CD4-positive, alpha-beta T cell treated with Interferon alpha-2 for 1 hour (primary cell): ENCODE data around the gene GRK4.

Experiments
- DNase-seq, 2 donors: peaks; one replicate each; pipeline ENCODE4 v3.0.0-alpha.2; 2020 to 2022

Gene GRK4

DNA sequence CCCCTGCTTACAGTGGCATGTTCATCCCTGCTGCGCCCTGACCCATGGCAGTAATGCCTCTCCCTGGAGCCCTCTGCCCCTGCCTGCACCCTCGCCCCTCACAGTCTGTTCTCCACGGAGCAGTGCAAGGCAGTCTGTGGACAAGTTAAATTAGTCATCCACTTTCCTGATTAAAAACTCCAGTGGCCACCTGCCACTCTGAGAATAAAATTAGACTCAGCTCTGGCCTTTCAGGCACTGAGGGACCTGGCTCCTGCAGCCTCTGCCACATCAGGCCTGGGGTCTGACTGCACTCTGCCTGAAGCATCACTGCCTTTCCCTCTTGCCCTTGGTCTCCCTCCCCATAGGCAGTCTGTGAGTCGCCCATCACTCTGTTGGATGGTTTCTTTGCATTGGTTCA, 53.6 kb downstream of the GRK4 start:
- no peak for DNase-seq

DNA sequence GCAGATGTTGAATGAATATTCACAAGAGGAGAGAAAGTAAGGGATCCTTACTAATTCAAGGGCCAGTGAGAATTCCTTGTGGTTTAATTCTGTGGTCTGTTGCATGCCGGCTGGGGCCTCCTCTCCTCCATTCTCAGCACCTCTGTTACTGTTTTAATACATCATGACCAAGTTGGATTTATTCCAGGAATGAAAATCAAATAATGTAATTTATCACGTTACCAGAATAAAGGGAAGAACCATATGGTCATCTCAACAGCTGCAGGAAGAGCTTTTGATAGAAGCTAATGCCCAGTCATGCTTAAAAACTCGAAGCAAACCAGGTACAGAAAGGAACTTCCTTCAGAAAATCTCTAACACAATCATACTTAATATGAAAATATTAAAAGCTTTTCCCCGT, 54.1 kb downstream of the GRK4 start:
- DNase-seq = no peak

DNA sequence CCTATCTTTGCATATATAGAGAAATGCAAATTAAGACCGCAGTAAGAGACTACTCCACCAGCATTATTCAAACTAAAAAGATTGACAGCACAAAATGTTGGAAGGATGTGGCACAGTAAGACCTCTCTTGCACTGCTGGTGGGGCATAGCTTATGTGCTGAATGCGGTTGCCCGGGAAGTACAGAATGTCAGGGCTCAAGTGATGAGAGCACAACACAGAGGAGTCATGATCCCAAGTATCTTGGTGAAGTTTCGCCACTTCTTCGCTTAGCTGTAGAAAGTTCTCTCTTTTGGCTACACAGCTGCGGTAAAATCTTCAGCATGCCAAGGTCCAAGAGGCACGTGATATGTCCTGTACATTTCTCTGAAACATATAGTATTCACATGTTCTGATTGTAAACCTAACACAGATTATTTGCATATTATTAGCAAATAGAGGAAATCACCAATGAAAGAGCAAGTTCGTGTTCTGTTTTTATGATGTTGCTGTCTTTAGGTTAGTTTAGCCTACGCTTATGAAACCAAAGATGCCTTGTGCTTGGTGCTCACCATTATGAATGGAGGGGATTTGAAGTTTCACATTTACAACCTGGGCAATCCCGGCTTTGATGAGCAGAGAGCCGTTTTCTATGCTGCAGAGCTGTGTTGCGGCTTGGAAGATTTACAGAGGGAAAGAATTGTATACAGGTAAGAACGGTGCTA, 55.9 kb downstream of the GRK4 start:
- no peak for DNase-seq

DNA sequence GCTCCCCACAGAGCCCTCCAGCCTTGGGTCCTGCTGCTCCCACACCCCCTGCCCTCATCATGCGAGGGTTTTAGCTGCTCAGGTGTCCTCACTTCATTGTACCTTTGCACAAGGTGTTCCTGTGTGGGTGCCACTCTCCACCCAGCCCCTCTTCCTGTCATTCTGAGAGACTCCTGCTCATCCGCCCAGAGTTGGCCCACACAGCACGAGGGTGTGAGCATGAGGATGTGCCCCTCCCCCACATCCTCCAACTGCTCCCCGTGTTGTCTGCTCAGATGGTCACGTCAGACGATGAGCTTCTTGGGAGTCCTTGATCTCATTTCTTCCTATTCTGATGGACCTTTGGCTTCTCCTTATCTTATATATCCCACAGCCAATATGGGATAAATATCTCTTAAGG, 57.8 kb downstream of the GRK4 start:
- no peak for DNase-seq

DNA sequence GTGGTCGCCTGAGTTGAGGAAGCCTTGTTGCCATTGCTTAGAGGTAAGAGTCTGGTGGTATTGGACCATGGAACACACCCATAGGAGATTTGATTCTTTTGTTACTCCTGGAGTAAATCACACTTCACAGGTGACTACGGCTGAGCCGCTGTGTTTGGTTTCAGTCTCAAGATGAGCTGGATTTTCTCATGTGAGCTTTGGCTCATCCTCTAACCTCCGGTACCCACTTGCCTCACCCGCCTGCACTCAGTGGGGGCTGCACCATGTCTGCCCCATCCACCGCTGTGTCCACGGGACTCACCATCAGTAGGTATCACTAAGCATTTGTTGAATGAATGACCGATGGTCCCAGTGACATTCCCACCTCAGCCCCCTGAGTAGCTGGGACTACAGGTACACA, 58.3 kb downstream of the GRK4 start:
- no peak for DNase-seq

DNA sequence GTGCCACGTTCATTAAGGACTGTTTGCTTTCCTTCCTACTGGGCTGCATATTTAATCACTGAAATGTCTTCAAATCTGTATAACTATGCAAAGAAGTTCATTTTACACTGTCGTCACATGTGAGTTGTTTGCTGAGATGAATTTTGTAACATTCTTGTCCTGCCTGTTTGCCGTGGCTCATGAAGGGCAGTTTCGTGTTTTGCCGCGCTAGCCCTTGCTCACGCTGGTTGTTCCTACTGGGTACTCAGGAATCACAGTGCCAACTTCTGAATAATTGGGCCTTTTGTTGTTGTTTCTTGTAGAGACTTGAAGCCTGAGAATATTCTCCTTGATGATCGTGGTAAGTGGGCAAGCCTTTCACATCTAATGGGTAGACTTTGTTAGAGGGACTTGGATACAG, 58.7 kb downstream of the GRK4 start:
- DNase-seq = no peak

DNA sequence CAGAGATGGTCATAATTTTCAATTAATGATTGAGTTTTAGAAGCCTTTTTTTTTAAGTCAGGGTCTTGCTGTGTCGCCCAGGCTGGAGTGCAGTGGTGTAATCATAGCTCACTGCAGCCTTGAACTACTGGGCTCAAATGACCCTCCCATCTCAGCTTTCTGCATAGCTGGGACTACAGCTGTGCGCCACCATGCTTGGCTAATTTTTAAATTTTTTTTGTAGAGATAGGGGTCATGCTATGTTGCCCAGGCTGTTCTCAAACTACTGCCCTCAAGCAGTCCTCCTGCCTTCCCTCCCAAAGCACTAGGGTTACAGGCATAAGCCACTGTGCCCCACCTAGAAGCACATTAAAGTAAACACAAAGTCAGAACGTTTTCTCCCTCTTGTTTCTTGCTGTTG, 59.3 kb downstream of the GRK4 start:
- DNase-seq = no peak

DNA sequence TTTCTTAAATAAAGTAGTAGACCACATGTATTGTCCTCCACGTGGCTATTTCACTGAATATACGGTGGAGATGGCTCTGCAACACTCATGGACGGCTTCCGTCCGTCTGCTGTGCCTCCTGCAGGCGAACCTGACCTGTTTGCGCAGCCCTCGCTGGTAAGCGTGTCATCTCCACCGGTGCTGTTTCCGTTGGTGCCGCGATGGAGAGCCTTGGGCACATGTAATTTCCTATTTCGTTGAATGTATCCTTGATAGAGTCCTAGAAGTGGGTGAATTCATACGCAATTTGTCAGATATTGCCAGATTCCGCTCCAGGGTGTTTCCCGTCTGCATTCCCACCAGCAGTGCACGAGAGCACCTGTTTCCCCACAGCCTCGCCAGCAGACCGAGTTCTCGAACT, 62.5 kb downstream of the GRK4 start:
- DNase-seq = no peak

DNA sequence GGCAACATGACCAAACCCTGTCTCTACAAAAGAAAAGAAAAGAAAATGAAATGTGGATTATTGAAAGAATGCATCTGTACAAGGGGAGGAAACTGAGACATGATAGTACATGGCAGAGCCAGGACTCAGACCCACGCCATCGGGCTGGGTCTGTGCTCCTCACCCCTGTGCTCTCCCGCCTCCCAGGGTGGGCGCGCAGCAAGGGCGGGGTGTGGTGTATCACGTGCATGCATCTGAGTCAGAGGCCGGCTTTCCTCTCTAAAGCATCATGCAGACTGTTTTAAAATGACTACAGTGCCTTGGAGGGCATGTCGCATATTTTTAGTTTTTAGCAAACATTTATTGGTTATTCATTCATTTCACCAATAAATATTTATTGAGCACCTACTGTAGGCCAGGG, 63.2 kb downstream of the GRK4 start:
- DNase-seq = no peak

DNA sequence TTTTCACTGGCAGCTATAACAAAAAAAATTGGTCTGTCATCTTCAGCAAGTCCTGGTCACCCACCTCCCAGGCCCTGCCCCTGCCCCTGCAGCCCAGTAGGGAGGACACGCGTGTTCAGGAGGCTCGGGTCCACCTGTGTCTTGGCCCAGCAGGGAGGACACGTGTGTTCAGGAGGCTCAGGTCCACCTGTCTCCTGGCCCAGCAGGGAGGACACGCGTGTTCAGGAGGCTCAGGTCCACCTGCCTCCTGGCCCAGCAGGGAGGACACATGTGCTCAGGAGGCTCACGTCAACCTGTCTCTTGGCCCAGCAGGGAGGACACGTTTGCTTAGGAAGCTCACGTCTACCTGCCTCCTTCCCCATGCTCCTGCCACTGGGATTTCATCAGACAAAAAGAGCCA, 66.1 kb downstream of the GRK4 start:
- DNase-seq = no peak

DNA sequence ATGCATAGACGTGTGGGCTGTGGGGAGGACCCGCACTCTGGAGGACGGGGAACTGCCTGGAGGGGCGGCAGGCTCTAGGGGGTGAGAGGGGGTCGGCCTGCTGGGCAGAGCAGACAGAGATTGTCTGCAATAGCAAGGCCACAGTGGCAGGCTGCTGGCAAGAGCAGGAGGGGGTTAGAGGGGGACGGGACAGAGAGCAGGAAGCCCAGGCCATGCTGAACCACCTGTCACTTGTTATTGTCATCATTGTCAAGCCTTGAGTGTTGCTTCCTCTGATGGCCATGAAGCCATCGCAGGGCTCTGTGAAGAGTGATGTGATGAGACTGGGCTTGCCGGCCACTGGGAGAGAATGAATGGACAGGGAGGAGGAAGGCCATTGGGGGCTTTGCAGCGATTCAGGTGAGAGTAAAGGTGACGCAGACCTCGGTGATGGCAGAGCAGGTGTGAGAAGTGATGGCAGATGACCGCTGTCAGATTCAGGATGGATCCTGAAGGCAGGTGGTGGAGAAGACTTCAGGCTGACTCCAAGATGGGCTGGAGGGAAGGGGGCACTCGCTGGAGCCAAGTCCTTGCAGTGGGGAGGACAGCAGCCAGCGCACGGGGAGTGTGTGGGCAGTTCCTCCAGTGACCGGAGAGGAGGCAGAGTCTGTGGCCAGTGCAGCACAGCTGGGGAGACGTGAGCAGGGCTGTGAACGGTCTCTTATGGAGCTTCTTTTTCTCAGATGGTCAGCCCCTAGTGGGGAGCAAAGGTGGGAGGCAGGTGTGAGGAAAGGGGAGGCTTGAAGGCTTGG, 67.4 kb downstream of the GRK4 start:
- no peak for DNase-seq

DNA sequence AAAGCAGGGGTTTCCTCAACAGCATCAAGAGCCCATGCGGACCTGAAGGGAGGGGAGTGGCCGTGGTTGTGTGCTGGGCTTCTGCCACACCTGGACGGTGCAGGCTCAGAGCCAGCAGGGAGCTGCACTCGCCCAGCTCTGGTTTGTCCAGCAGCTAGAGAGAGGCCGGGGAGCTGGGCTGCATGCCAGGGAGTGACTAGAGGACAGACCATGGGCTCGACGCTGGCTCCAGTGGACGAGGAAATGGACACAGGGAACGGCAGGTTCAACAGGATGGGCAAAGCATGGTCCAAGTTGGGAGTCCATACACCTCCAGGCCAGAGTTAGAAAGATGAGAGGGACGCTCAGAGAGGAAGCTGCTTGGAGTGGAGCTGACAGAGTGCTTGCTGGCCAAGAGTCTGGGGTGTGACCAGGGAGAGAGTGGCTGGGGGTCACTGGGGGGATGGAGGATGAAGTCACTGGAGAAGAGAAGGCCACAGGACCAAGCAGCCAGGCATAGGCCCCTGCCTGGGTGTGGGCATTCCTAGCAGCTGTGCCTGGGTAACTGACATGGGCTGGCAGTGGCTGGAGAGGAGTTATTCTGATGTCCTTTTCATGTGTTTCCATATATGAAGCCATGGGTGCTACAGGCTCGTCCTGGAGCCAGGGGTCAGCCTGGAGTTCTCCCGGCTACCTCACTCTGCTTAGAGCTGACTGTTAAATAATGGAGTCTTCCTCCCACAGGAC, 68.1 kb downstream of the GRK4 start:
- DNase-seq = no peak

DNA sequence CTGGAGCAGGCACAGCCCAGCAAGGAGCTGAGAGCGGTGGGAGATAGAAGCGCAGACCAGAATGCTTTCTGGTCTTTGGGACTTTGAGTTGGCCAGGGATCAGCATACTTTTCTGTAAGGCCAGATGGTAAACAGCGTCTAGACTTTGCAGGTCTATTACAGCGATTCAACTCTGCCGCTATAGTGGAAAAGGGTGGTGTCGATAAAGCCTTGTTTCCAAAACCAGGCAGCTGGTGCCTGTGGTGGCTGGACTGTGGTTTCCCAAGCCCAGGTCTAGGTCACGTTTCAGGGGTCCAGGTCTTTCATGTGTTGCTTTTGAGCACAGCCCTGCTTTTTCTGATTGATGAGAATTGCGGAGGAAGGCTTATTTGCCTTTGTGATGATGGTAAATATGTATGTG, 70.9 kb downstream of the GRK4 start:
- no peak for DNase-seq

DNA sequence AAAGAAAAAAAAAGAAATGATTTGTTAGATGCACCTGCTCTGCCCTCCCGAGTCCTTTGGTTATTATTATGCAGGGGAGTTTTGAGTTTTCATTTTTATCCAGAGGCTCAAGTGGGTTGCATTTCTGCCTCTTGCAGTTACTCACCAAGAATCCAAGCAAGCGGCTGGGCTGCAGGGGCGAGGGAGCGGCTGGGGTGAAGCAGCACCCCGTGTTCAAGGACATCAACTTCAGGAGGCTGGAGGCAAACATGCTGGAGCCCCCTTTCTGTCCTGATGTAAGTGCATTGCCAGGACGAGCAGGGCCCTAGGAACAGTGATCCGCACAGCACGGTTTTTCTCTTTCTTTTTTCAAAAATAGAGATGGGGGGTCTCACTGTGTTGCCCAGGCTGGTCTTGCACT, 71.9 kb downstream of the GRK4 start:
- DNase-seq = no peak

DNA sequence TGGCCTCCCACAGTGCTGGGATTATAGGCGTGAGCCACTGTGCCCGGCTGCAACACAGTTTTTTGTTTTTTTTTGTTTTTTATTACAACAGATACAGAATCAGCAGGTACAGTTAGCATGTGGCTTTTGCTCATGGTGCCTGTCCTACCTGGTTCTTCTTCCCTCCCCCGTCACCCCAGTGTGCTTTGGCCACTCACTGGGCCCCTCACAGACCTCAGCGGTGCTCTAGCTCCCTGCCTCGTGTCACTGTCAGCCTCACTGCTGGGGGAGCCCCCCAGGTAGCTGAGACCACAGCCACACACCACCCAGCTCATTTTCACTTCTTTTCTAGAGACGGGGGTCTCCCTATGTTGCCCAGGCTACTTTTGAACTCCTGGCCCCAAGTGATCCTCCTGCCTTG, 72.3 kb downstream of the GRK4 start:
- no peak for DNase-seq

DNA sequence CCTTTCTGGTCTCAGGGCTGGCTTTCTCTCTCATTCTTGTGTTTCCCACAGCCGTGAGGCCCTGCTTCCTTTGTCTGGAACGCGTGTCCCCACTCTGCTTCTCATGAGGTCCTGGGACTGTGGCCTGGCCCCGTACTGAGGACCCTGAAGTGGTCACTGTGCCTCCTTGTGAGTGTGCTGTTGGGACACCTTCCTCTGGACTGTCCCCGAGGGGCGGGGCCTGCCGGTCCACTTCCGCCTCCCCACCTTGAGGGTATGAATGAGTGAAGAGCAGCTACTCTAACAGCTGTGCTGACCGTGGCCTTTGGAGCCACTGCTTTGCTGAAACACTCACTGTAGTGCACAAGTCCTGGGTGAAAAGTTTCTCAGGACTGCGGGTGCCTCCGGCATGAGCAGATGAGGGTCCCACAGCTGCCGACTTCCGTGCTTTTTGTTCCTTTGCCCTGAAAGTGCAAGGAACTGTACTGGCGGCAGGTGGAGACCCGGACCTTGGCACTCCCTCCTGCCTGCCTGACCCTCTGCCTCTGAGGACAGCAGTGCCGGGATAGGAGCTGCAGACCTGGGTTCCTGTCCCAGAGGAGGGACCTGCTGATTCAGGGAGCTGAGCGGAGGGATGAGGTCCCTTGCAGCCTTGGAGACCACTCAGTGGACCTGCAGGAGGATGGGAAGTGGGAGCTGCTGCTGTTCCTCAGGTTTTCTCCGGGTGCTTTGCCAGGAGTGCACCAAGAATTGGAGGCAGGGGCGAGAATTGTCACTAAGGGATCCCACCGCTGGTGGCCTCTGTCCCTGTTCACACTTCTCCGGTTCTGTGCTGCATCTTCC, 73.0 kb downstream of the GRK4 start:
- DNase-seq = no peak

DNA sequence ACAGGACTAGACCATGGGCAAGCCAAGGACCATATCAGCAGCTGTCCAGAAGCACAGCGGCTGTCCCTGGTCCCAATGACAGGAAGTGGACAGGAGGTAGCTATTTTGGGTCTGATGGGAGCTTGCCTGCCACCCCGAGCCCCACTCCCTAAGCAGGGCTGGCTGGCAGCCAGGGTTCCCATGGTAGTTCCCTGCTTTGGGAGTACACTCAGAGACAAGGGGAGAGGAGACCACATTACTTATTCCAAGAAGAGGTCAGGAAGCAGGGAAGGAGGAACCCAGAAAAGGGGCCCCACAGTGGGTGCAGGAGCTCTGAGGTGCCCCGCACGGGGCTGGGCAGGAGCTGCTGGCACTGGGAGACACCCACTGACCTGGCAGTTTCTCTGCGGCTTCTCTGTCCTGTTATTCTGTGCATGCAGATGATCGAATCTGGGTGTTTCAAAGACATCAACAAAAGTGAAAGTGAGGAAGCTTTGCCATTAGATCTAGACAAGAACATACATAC, 74.6 kb downstream of the GRK4 start:
- DNase-seq = no peak

DNA sequence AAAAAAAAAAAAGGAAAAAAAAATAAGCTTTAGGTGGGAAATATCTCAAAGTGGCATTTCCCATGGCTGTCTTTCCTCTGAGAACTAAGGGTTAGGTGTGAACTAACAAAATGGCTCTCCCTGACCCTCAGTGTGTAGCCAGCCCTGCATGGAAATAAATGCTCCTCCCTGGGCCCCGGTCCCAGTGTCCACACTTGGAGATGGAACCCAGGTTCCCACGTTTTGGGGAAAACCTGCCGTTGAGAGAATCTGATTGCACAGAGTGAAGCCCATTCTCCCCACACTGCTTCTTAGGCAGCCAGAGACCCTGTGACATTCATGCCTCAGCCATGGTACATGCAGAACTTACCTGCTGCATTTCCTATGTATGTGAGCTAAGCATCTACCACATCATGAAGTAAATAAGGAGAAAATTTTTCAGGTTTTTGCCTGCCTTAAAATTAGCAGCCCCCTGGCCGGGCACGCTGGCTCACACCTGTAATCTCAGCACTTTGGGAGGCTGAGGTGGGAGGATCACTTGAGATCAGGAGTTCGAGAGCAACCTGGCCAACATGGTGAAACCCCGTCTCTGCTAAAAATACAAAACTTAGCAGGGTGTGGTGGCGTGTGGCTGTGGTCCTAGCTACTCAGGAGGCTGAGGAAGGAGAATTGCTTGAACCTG, 76.5 kb downstream of the GRK4 start:
- DNase-seq = no peak

DNA sequence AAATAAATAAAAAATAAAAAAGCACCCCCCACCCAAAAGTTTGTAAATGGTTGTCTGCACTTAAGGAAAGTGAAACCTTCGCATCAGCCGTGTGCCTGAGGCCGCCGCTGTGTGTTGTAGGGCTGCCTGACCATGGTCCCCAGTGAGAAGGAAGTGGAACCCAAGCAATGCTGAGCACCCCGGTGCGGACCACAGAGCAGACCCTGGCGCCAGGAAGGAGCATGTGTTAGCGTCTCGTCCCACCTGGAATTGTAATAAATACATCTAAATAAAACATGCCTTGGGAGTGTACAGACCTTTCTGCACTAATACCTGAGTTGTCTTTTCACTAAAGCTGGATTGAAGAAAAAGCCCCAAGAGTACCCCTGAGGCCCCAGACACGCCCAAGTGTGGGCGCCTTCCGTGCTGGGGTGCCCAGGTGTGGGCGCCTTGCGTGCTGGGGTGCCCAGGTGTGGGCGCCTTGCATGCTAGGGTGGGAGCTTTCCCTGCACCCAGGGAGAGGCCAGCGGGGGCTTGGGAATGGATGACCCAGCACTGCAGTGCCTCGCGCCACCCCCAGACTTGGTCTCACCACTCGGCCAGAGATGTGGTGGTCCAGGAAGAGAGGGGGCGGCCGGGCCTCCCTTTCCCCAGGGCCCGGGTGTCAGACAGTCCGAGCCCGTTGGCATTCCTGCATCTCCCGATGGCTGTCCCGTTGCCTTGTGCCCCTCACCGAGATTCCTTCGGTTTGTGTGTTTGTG, 77.3 kb downstream of the GRK4 start:
- DNase-seq = peak in 1 of 2 donors; percentile 25

DNA sequence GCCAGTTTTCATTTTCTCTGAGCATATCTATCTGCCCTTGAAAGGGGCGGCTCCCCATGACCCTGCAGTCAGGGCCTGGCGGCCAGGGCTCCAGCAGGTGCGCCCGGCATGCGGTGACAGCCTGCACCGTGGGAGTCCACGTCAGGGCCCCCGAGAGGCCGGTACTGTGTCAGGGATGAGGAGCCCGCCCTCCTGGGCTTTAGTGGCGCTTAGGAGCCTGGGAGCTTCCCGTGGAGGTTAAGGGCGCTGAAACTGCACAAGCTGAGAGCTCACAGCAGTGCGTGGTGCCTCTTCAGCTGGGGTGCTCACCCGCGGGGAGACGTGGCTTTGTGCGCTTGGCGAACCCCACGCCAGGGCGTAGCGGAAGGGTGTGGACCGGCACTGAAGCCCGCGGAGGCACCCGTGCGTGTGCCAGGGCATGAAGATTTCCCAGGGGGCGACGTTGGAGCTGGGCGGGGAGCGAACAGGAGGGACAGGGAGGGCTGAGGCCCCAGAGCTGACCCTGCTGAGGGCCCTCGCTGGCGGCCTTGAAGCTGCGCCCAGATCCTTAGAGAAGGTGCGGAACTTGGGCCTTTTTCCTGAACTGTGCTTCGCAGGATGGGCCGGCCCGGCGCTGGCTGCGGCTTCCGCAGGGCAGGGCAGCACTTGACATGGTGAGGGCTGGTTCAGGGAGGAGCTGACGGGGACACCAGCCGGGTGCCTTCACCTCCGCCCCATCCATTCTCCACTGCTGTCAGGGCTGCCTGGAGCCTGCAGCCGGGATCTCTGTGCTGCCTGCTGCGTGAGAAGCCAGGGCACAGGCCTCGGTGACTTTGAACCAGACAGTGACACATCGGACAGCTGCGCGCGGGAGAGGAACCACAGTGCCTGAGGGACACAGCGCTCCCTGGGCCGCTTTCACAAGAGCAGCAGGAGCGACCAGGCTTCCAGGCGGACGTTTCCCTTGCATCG, 78.1 kb downstream of the GRK4 start:
- DNase-seq = peak; percentile 59 to 64
